Fibroblast of villous mesenchyme (primary cell): ENCODE results near the gene MNDA. TPM values are rescaled to one million over a fixed set of nuclear protein-coding genes. Genes with fewer than 3 reads are reported as not detected.
A peak's percentile ranks its signal among the peaks of the same experiment; 100 is the strongest.

ENCODE experiments used
- DNase-seq: peaks from one replicate; pipeline ENCODE4 v3.0.0-alpha.2; 2010; ENCODE audit warnings: low read depth
- H3K4me3 ChIP-seq: 2 replicates; pipeline ENCODE4 v1.5.1; 2011; ENCODE audit warnings: low read depth, mild to moderate bottlenecking, low read length
- CTCF ChIP-seq: IDR thresholded peaks from 2 replicates; pipeline ENCODE4 v1.5.1; 2012; ENCODE audit warnings: low read depth, mild to moderate bottlenecking, low read length; ENCODE audit not compliant: insufficient read depth
- total RNA-seq: library from RNA; depleted of rRNA; stranded (reverse); fragments of >200 nt; gene quantifications from 2 replicates; pipeline ENCODE4 v1.2.3, GENCODE V29; 2012

The MNDA gene
- not detected in 2 replicates for total RNA-seq

- no peak for DNase-seq
- no peak for TF ChIP-seq CTCF
- no peak within 1 kb of the TSS for H3K4me3 ChIP-seq
Observed at GRCh38 chr1:158830904-158831507, at the start of gene MNDA. MNDA (plus strand) TSS chr1:158831351; CDS start chr1:158842154, 10,803 bp downstream.

- DNase-seq, result no peak
- TF ChIP-seq CTCF, result peak; percentile 60
- no peak overlapping the region for H3K4me3 ChIP-seq
Observed at GRCh38 chr1:158793604-158794003, 37.5 kb upstream of the MNDA start.

GRCh38 chr1:158794247-158794646 is 36.9 kb upstream of the MNDA start:
- H3K4me3 ChIP-seq, result no peak overlapping the region
- DNase-seq, result no peak
- TF ChIP-seq CTCF, result no peak

GRCh38 chr1:158798531-158798930 is 32.6 kb upstream of the MNDA start:
- peak; percentile 27 for TF ChIP-seq CTCF
- no peak for DNase-seq
- no peak overlapping the region for H3K4me3 ChIP-seq

DNA sequence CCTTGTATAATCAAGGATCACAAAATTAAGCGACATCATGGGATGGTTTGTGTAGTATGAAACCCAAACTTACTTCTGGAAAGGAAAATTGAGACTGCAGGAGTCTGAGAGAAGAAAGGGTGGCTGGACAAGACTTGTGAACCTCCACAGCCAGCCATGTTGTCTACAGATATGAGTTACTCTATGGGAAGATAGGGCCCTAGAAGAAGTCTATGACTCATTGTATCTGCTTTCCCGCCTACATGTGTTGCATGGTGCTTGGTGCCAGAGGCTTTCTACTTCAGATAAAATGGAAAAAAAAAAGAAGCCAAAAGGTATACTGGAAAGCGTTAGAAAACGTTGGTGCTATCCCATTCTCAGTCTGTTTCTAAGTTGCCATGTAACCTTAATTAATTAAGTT is 31.5 kb upstream of the MNDA start:
- no peak for DNase-seq
- no peak for TF ChIP-seq CTCF
- no peak overlapping the region for H3K4me3 ChIP-seq

GRCh38 chr1:158800526-158800925 is 30.6 kb upstream of the MNDA start:
- no peak for DNase-seq
- H3K4me3 ChIP-seq, result no peak overlapping the region
- no peak for TF ChIP-seq CTCF

DNA sequence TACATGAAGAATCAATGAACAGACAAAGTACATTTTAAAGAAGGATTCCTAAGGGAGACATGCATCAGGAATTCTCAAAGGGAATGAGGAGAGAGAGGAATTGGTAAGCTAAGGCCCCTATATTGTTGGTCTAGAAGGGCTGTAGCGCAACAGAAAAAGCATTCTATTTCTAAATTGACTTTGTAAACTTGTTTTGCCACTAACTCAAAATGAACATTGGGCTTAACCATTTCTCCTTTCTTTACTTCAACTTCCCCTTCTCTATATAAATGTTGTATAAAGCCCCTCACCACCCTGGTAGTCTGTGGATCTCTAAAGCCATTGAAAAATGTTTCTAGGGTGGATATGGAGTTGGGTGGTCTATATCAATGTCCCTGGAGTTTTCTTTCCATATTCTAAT is 29.8 kb upstream of the MNDA start:
- no peak for DNase-seq
- no peak for TF ChIP-seq CTCF
- no peak overlapping the region for H3K4me3 ChIP-seq
